ENCODE results near the gene LYPD6B. TPM values are rescaled to one million over a fixed set of nuclear protein-coding genes. Genes with fewer than 3 reads are reported as not detected.

LYPD6B gene
- polyA plus RNA-seq, 3 donors, result not detected

DNA sequence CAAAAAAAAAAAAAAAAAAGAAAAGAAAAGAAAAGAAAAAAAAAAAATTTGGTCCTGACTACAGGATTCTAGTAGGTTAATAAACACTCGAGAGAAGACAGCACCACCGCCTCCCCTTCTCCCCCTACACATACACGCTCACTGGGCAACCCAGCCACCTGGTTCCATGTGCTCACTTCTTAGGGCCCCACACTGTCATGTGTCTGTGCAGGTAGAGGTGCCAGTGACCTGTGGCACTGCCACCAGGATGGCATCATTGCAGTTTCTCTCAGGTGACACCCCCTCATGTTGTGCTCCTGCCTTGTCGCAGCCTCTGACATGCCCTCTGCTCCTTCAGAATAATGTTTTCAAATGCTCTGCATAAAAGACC is 39.7 kb upstream of the LYPD6B start:
- H3K9me3 ChIP-seq (replicated peaks in 1 of 2; ENCODE audit: control insufficient read depth in 1 of 2, insufficient read depth in 1 of 2, low read length in 2 of 2), result no peaks in the 10 kb centered on the region
- Mint-ChIP-seq H3K4me1 (peaks cover 9% of the 10 kb centered on the region), H3K9me3 (no peaks in the 10 kb centered on the region), H3K27ac (no peak overlapping the region), H3K36me3 (no peaks in the 10 kb centered on the region), H3K4me3 (no peak overlapping the region), H3K27me3 (ENCODE audit: low read depth in 3 of 3) (peaks cover 1 to 17% (median 5%) of the 10 kb centered on the region in 3 donors)
- H2AFZ ChIP-seq (ENCODE audit: insufficient read depth, low read depth, low read length, poor library complexity, severe bottlenecking), result no peak overlapping the region
- H3K4me3 ChIP-seq (replicated peaks in 1 of 3; ENCODE audit: low read depth in 2 of 3, low read length in 3 of 3), result no peak overlapping the region
- WGBS (ENCODE audit: insufficient coverage), result 100% methylated on average over 2 of the region's 4 CpGs
- H3K27me3 ChIP-seq (ENCODE audit: control insufficient read depth in 2 of 2, insufficient read depth in 2 of 2, low read length in 2 of 2), result no peaks in the 10 kb centered on the region
- H3K4me2 ChIP-seq (replicated peaks; ENCODE audit: extremely low read depth, low read length, poor library complexity, severe bottlenecking), result no peak overlapping the region
- intact Hi-C loops (cut with micrococcal nuclease), result loop anchor here in 1 of 2 donors (10.0 kb wide), 1 partner anchor 1064 kb away; no protein-coding TSS in a partner anchor
- no peak overlapping the region for H3K9ac ChIP-seq (ENCODE audit: insufficient read depth, low read length, poor library complexity, severe bottlenecking)
- TF ChIP-seq, protein P1, sequence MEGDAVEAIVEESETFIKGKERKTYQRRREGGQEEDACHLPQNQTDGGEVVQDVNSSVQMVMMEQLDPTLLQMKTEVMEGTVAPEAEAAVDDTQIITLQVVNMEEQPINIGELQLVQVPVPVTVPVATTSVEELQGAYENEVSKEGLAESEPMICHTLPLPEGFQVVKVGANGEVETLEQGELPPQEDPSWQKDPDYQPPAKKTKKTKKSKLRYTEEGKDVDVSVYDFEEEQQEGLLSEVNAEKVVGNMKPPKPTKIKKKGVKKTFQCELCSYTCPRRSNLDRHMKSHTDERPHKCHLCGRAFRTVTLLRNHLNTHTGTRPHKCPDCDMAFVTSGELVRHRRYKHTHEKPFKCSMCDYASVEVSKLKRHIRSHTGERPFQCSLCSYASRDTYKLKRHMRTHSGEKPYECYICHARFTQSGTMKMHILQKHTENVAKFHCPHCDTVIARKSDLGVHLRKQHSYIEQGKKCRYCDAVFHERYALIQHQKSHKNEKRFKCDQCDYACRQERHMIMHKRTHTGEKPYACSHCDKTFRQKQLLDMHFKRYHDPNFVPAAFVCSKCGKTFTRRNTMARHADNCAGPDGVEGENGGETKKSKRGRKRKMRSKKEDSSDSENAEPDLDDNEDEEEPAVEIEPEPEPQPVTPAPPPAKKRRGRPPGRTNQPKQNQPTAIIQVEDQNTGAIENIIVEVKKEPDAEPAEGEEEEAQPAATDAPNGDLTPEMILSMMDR (IDR thresholded peaks at IDR 0.05), result no peak
- no peaks in the 10 kb centered on the region for H3K79me2 ChIP-seq (ENCODE audit: insufficient read depth, low read length)
- H3K36me3 ChIP-seq (replicated peaks in 1 of 2; ENCODE audit: control insufficient read depth in 1 of 2, insufficient read depth in 2 of 2, low read length in 2 of 2), result no peaks in the 10 kb centered on the region
- H3K27ac ChIP-seq (ENCODE audit: low read depth in 1 of 2, low read length in 2 of 2), result no peak overlapping the region
- no peaks in the 10 kb centered on the region for H4K20me1 ChIP-seq (ENCODE audit: insufficient read depth, low read length)
- no peaks in the 10 kb centered on the region for H3K4me1 ChIP-seq (ENCODE audit: control insufficient read depth in 1 of 2, insufficient read depth in 2 of 2, low read length in 2 of 2)
- DNase-seq, result no peak

DNA sequence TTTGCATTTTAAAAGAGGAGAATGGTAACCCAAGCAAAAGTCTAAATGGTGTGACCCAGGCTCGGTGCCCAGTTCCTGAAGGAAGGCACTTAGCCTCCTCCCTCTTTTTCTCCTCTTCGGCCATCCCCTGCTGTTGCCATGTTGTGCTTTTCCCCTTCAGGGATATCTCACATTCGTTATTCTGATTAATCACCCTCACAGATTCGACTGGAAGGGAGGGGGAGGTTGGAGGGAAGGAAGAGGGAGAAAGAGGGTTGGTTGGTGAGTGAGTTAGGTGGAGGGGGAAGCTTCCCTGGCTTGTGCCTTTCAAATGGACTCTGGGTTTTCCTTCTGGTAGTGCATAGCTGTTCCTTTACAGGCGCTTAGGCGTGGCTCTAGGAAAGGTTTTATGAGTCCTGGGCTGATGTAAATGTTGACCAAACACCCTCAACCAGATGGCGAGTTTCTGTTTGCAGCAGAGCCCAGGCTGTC is 39.0 kb upstream of the LYPD6B start:
- Histone ChIP-seq H3K79me2 (ENCODE audit: insufficient read depth, low read length) (no peaks in the 10 kb centered on the region), H3K4me1 (ENCODE audit: control insufficient read depth in 1 of 2, insufficient read depth in 2 of 2, low read length in 2 of 2) (no peaks in the 10 kb centered on the region), H3K9me3 (replicated peaks in 1 of 2; ENCODE audit: control insufficient read depth in 1 of 2, insufficient read depth in 1 of 2, low read length in 2 of 2) (no peaks in the 10 kb centered on the region), H3K36me3 (replicated peaks in 1 of 2; ENCODE audit: control insufficient read depth in 1 of 2, insufficient read depth in 2 of 2, low read length in 2 of 2) (no peaks in the 10 kb centered on the region), H3K27me3 (ENCODE audit: control insufficient read depth in 2 of 2, insufficient read depth in 2 of 2, low read length in 2 of 2) (no peaks in the 10 kb centered on the region), H3K9ac (ENCODE audit: insufficient read depth, low read length, poor library complexity, severe bottlenecking) (no peak overlapping the region), H2AFZ (ENCODE audit: insufficient read depth, low read depth, low read length, poor library complexity, severe bottlenecking) (no peak overlapping the region), H3K4me2 (replicated peaks; ENCODE audit: extremely low read depth, low read length, poor library complexity, severe bottlenecking) (no peak overlapping the region), H4K20me1 (ENCODE audit: insufficient read depth, low read length) (no peaks in the 10 kb centered on the region), H3K27ac (ENCODE audit: low read depth in 1 of 2, low read length in 2 of 2) (no peak overlapping the region), H3K4me3 (replicated peaks in 1 of 3; ENCODE audit: low read depth in 2 of 3, low read length in 3 of 3) (no peak overlapping the region)
- no peaks in the 10 kb centered on the region for H3K9me3 Mint-ChIP-seq
- H3K27me3 Mint-ChIP-seq (ENCODE audit: low read depth in 3 of 3), result peaks cover 1 to 17% (median 5%) of the 10 kb centered on the region in 3 donors
- peak overlapping the region in 1 of 7 donors; percentile 41 for H3K27ac Mint-ChIP-seq
- no peak for DNase-seq
- intact Hi-C loops (cut with micrococcal nuclease), result loop anchor here in 1 of 2 donors (10.0 kb wide), 1 partner anchor 1065 kb away; no protein-coding TSS in a partner anchor
- no peaks in the 10 kb centered on the region for H3K36me3 Mint-ChIP-seq
- WGBS (ENCODE audit: insufficient coverage), result 71% methylated on average over 1 of the region's 7 CpGs
- TF ChIP-seq, protein P1 (IDR thresholded peaks at IDR 0.05), result no peak
- no peak overlapping the region for H3K4me3 Mint-ChIP-seq
- H3K4me1 Mint-ChIP-seq, result peaks cover 9% of the 10 kb centered on the region
